Tibial artery (tissue), 4 donors: ENCODE measurements around the gene PICK1.

ENCODE experiments used
- DNase-seq, 2 donors: peaks; one replicate each; pipeline ENCODE4 v3.0.0-alpha.2; 2019
- H3K27ac ChIP-seq, 2 donors: fragments of 200-600 bp; sonication (generic) in 1 of 2; 1 replicate in 1 of 2; 2 replicates in 1 of 2; pipeline ENCODE4 v1.5.1; 2018 to 2019; ENCODE audit warnings: mild to moderate bottlenecking in 1 of 2
- H3K27me3 ChIP-seq, 2 donors: fragments of 200-600 bp; sonication (generic) in 1 of 2; one replicate each; pipeline versions ENCODE4 v1.5.1 to v1.6.0; 2016 to 2019
- H3K36me3 ChIP-seq, 3 donors: fragments of 200-600 bp; sonication (generic) in 2 of 3; one replicate each; pipeline ENCODE4 v1.5.1; 2016 to 2019; ENCODE audit warnings: mild to moderate bottlenecking in 2 of 3
- H3K4me1 ChIP-seq, 4 donors: fragments of 200-600 bp; sonication (generic) in 2 of 4; 1 replicate in 3 of 4; 2 replicates in 1 of 4; pipeline ENCODE4 v1.5.1; 2016 to 2019
- H3K4me3 ChIP-seq, 2 donors: fragments of 200-600 bp; sonication (generic) in 1 of 2; 1 replicate in 1 of 2; 2 replicates in 1 of 2; pipeline ENCODE4 v1.5.1; 2018 to 2019; ENCODE audit warnings: mild to moderate bottlenecking in 2 of 2
- H3K9me3 ChIP-seq, 3 donors: fragments of 200-600 bp; sonication (generic) in 1 of 3; one replicate each; pipeline ENCODE4 v1.5.1; 2016 to 2019
- CTCF ChIP-seq, 2 experiments: fragments of 200-600 bp in 1 of 2; fragments of 450-650 bp in 1 of 2; IDR thresholded peaks; one replicate each; pipeline ENCODE4 v1.5.1; 2017 to 2019; ENCODE audit warnings: antibody characterized with exemption in 2 of 2, mild to moderate bottlenecking in 1 of 2, moderate library complexity in 1 of 2
- intact Hi-C: fragments of 100-400 bp; cut with DNase I; formaldehyde crosslinking; loops from one replicate; pipeline ENCODE4 v1.15.0; 2023; ENCODE audit warnings: low total_unique reads

The PICK1 gene

GRCh38 chr22:38109371-38110001 is 52.3 kb downstream of the PICK1 start:
- no peaks in the 10 kb centered on the region for H3K9me3 ChIP-seq
- H3K27me3 ChIP-seq = no peaks in the 10 kb centered on the region
- no peak overlapping the region for H3K4me3 ChIP-seq
- peaks cover 0 to 11% (median 2%) of the 10 kb centered on the region in 4 donors for H3K4me1 ChIP-seq
- DNase-seq = no peak
- H3K27ac ChIP-seq = no peak overlapping the region
- intact Hi-C loops = loop anchor here (5.0 to 10.0 kb wide), 2 partner anchors 85 to 243 kb away; no protein-coding TSS in a partner anchor
- H3K36me3 ChIP-seq = peaks cover 0 to 21% (median 11%) of the 10 kb centered on the region in 3 donors
- TF ChIP-seq CTCF (IDR thresholded peaks at IDR 0.05) = no peak

- intact Hi-C loops = loop anchor here (5.0 to 10.0 kb wide), 2 partner anchors 85 to 242 kb away; no protein-coding TSS in a partner anchor
- Histone ChIP-seq H3K4me3 (no peak within 1 kb of the TSS), H3K4me1 (peaks cover 0 to 18% (median 4%) of the 10 kb centered on the region in 4 donors), H3K9me3 (no peaks in the 10 kb centered on the region), H3K27me3 (no peaks in the 10 kb centered on the region), H3K27ac (no peak within 1 kb of the TSS), H3K36me3 (peaks cover 0 to 22% (median 11%) of the 10 kb centered on the region in 3 donors)
- TF ChIP-seq CTCF (IDR thresholded peaks at IDR 0.05) = no peak
- DNase-seq = no peak
Measured at GRCh38 chr22:38110008-38110862, 53.0 kb downstream of the PICK1 start, which contains the start of gene BAIAP2L2. Gene BAIAP2L2 (minus strand): TSS chr22:38110684. CDS start chr22:38110525, 159 bp downstream.

- Histone ChIP-seq H3K4me3 (no peak overlapping the region), H3K27ac (no peak overlapping the region), H3K36me3 (peaks cover 0 to 31% (median 11%) of the 10 kb centered on the region in 3 donors), H3K4me1 (peaks cover 0 to 18% (median 4%) of the 10 kb centered on the region in 4 donors), H3K9me3 (no peaks in the 10 kb centered on the region), H3K27me3 (no peaks in the 10 kb centered on the region)
- intact Hi-C loops = loop anchor here (5.0 to 10.0 kb wide), 2 partner anchors 84 to 241 kb away; no protein-coding TSS in a partner anchor
- DNase-seq = no peak
- no peak for TF ChIP-seq CTCF (IDR thresholded peaks at IDR 0.05)
Measured at GRCh38 chr22:38110863-38111852, 54.0 kb downstream of the PICK1 start.

- peaks cover 0 to 18% (median 4%) of the 10 kb centered on the region in 4 donors for H3K4me1 ChIP-seq
- H3K9me3 ChIP-seq = no peaks in the 10 kb centered on the region
- peaks cover 0 to 32% (median 11%) of the 10 kb centered on the region in 3 donors for H3K36me3 ChIP-seq
- intact Hi-C loops = loop anchor here (5.0 to 10.0 kb wide), 2 partner anchors 83 to 240 kb away; no protein-coding TSS in a partner anchor
- H3K27ac ChIP-seq = no peak overlapping the region
- no peak for DNase-seq
- H3K4me3 ChIP-seq = no peak overlapping the region
- no peaks in the 10 kb centered on the region for H3K27me3 ChIP-seq
- TF ChIP-seq CTCF (IDR thresholded peaks at IDR 0.05) = no peak
Measured at GRCh38 chr22:38111925-38112355, 54.7 kb downstream of the PICK1 start.
